ENCODE data around the gene LAMB1.

LAMB1 gene

DNA sequence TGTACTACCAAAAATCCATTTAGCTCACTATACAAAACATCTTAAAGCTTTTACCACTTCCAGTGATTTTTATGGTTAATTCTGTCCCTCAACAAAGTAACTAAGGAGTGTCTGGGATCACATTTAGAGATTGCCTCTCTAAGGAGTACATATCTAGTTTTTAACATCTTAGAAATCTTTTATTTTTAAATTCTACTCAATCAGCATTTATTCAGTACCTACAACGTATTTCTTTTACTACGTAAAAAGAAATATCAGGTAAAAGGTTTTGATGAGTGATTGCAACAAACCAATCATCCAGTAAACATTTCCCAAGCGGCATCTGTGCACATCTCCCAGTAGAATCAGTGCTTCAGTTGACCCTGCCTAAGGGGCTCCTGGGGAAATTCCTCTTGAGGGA, 31.9 kb downstream of the LAMB1 start:
- TF ChIP-seq CTCF (conservative IDR thresholded peaks at IDR 0.05; ENCODE audit: control insufficient read depth, insufficient read depth, low read depth, low read length): no peak
- no peak for DNase-seq (ENCODE audit: low read depth)
- no peak overlapping the region for H3K4me3 ChIP-seq (ENCODE audit: control insufficient read depth, low read depth, low read length)

- no peak for DNase-seq (ENCODE audit: low read depth)
- no peak for TF ChIP-seq CTCF (conservative IDR thresholded peaks at IDR 0.05; ENCODE audit: control insufficient read depth, insufficient read depth, low read depth, low read length)
- H3K4me3 ChIP-seq (ENCODE audit: control insufficient read depth, low read depth, low read length): no peak overlapping the region
Observed at GRCh38 chr7:107969856-107970255, 33.1 kb downstream of the LAMB1 start.

GRCh38 chr7:107968449-107968848, 34.5 kb downstream of the LAMB1 start:
- DNase-seq (ENCODE audit: low read depth): no peak
- no peak for TF ChIP-seq CTCF (conservative IDR thresholded peaks at IDR 0.05; ENCODE audit: control insufficient read depth, insufficient read depth, low read depth, low read length)
- no peak overlapping the region for H3K4me3 ChIP-seq (ENCODE audit: control insufficient read depth, low read depth, low read length)

DNA sequence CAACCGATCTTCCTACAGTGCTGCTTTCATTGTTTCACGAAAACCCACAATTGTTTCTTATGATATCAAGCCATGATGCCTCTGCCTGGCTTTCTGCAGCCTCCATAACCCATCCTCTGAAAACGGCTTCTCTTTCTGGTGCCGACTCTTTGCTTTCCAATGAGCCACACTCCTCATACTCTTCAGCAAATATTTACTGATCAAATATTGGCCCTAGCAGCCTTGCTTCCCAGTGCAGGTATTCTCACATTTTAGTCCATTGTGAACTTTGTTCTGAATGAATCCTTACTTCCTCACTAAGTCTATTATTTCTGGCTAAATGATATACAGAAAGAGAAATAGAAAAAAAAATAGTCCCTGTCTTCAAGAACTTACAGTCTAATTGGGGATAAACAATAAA, 35.5 kb downstream of the LAMB1 start:
- no peak for TF ChIP-seq CTCF (conservative IDR thresholded peaks at IDR 0.05; ENCODE audit: control insufficient read depth, insufficient read depth, low read depth, low read length)
- no peak for DNase-seq (ENCODE audit: low read depth)
- H3K4me3 ChIP-seq (ENCODE audit: control insufficient read depth, low read depth, low read length): no peak overlapping the region

DNA sequence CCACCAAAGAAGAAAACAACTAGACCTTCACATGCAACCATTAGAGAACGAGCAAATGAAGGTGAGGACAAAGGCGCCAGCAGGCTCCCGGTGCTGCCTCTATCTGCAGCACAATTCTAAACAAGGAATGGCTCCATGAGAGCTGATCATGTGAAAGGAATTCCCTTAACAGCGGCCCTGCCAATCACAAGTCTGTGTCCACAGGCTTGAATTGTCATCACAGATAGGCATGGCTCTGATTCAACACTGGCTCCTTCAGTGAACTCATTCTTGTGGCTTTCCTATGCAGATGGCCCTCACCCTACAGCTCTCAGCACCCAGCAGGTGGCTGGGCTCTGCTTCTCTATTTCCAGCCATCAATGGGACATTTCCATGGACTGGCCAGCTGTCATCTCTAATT, 36.2 kb downstream of the LAMB1 start:
- TF ChIP-seq CTCF (conservative IDR thresholded peaks at IDR 0.05; ENCODE audit: control insufficient read depth, insufficient read depth, low read depth, low read length): no peak
- H3K4me3 ChIP-seq (ENCODE audit: control insufficient read depth, low read depth, low read length): no peak overlapping the region
- peak; percentile 58 for DNase-seq (ENCODE audit: low read depth)

GRCh38 chr7:107964510-107964909, 38.5 kb downstream of the LAMB1 start:
- DNase-seq (ENCODE audit: low read depth): no peak
- no peak overlapping the region for H3K4me3 ChIP-seq (ENCODE audit: control insufficient read depth, low read depth, low read length)
- no peak for TF ChIP-seq CTCF (conservative IDR thresholded peaks at IDR 0.05; ENCODE audit: control insufficient read depth, insufficient read depth, low read depth, low read length)

GRCh38 chr7:107962817-107963216, 40.1 kb downstream of the LAMB1 start:
- H3K4me3 ChIP-seq (ENCODE audit: control insufficient read depth, low read depth, low read length): no peak overlapping the region
- no peak for TF ChIP-seq CTCF (conservative IDR thresholded peaks at IDR 0.05; ENCODE audit: control insufficient read depth, insufficient read depth, low read depth, low read length)
- no peak for DNase-seq (ENCODE audit: low read depth)

Measured in fibroblast of mammary gland (primary cell).